HCT116 (cell line): ENCODE measurements around the gene TFPI2. TPM values are rescaled to one million over a fixed set of nuclear protein-coding genes. Genes with fewer than 3 reads are reported as not detected.
A peak's percentile ranks its signal among the peaks of the same experiment; 100 is the strongest.

ENCODE experiments used
- ATAC-seq: fragments of 200-7000 bp; cut with Tn5 transposase; 2 replicates; pipeline ENCODE4 v1.9.1; 2020; ENCODE audit warnings: mild to moderate bottlenecking, moderate library complexity
- BruUV-seq: library from RNA; stranded (reverse); fragments of 400-500 nt; replicated peaks from 2 replicates; lab custom pipeline; 2021; lab: Mats Ljungman, UMichigan
- CTCF ChIA-PET: fragments of 300-600 bp; sonication (Branson Sonifier 250); formaldehyde crosslinking; loops from one replicate; lab custom pipeline; 2021; ENCODE audit warnings: antibody characterized with exemption; lab: Charles Lee
- POLR2A ChIA-PET: fragments of 300-600, 350-600 bp; sonication (Branson Sonifier 250); formaldehyde crosslinking; loops from one replicate; lab custom pipeline; 2021; ENCODE audit warnings: antibody characterized with exemption; lab: Charles Lee
- RAD21 ChIA-PET, 2 experiments: fragments of 300-600 bp; sonication (Branson Sonifier 250); formaldehyde crosslinking; loops; one replicate each; lab custom pipeline; 2023; ENCODE audit warnings: low total read pairs in 2 of 2; ENCODE audit not compliant: uncharacterized antibody in 2 of 2, unreplicated experiment in 2 of 2, low non-redundant PET in 1 of 2; lab: Charles Lee
- DNase-seq: peaks from one replicate; pipeline ENCODE4 v3.0.0-alpha.2; 2010; ENCODE audit warnings: low read depth, low spot score
- H2AFZ ChIP-seq: fragments of 200-600 bp; shearing (Covaris generic), sonication (generic); 2 replicates; pipeline ENCODE4 v1.6.1; 2017; ENCODE audit warnings: low read depth, mixed run types, mixed read lengths, antibody characterized with exemption, low read length; ENCODE audit not compliant: poor library complexity, severe bottlenecking
- H3K27ac ChIP-seq: 2 replicates; pipeline ENCODE4 v1.5.1; 2012; ENCODE audit warnings: low read depth, low read length
- H3K27me3 ChIP-seq: fragments of 200-600 bp; sonication (generic); 2 replicates; pipeline ENCODE4 v1.6.1; 2016; ENCODE audit warnings: mixed run types, low read length, mixed read lengths; ENCODE audit not compliant: insufficient read depth
- H3K36me3 ChIP-seq, 2 experiments: fragments of 200-500 bp in 1 of 2; fragments of 200-600 bp in 1 of 2; sonication (Bioruptor generic) in 1 of 2; sonication (generic) in 1 of 2; 2 replicates each; pipeline versions ENCODE4 v1.5.1 to v1.6.1; 2014 to 2016; ENCODE audit warnings: low read length in 2 of 2, inconsistent platforms in 1 of 2, mixed read lengths in 1 of 2, mixed run types in 1 of 2; ENCODE audit not compliant: insufficient read depth in 2 of 2, control insufficient read depth in 1 of 2
- H3K4me1 ChIP-seq, 2 experiments: fragments of 200-600 bp in 1 of 2; sonication (generic) in 1 of 2; 2 replicates each; pipeline versions ENCODE4 v1.5.1 to v1.6.1; 2012 to 2017; ENCODE audit warnings: low read length in 2 of 2, inconsistent platforms in 1 of 2, mild to moderate bottlenecking in 1 of 2, mixed read lengths in 1 of 2, mixed run types in 1 of 2, moderate library complexity in 1 of 2; ENCODE audit not compliant: insufficient read depth in 2 of 2, control insufficient read depth in 1 of 2
- H3K4me2 ChIP-seq: fragments of 200-600 bp; sonication (generic); 2 replicates; pipeline ENCODE4 v1.6.1; 2017; ENCODE audit warnings: mixed run types, low read length, mixed read lengths
- H3K4me3 ChIP-seq, 2 experiments: fragments of 200-600 bp in 1 of 2; sonication (generic) in 1 of 2; replicated peaks in 1 of 2; 2 replicates each; pipeline ENCODE4 v1.5.1; 2011 to 2016; ENCODE audit warnings: low read length in 2 of 2, control low read depth in 1 of 2, low read depth in 1 of 2, mild to moderate bottlenecking in 1 of 2, mixed read lengths in 1 of 2, mixed run types in 1 of 2
- H3K79me2 ChIP-seq: fragments of 200-600 bp; sonication (generic); 2 replicates; pipeline ENCODE4 v1.6.1; 2017; ENCODE audit warnings: mild to moderate bottlenecking, mixed run types, low read length, moderate library complexity, mixed read lengths; ENCODE audit not compliant: insufficient read depth
- H3K9ac ChIP-seq: fragments of 200-600 bp; sonication (generic); 2 replicates; pipeline ENCODE4 v1.6.1; 2016; ENCODE audit warnings: low read length, mixed read lengths
- H3K9me2 ChIP-seq: fragments of 200-600 bp; sonication (generic), shearing (Covaris generic); 2 replicates; pipeline ENCODE4 v1.6.1; 2017; ENCODE audit warnings: mixed run types, mild to moderate bottlenecking, moderate library complexity; ENCODE audit not compliant: insufficient read depth
- H3K9me3 ChIP-seq, 2 experiments: fragments of 200-500 bp in 1 of 2; fragments of 200-600 bp in 1 of 2; sonication (Bioruptor generic) in 1 of 2; sonication (generic) in 1 of 2; 2 replicates each; pipeline ENCODE4 v1.6.1; 2014 to 2017; ENCODE audit warnings: low read length in 2 of 2, mixed read lengths in 2 of 2, inconsistent platforms in 1 of 2, low read depth in 1 of 2, mild to moderate bottlenecking in 1 of 2, mixed run types in 1 of 2, moderate library complexity in 1 of 2; ENCODE audit not compliant: control insufficient read depth in 1 of 2, insufficient read depth in 1 of 2
- H4K20me1 ChIP-seq: fragments of 200-600 bp; sonication (generic), shearing (Covaris generic); 2 replicates; pipeline ENCODE4 v1.6.1; 2017; ENCODE audit warnings: mixed run types, mild to moderate bottlenecking, moderate library complexity; ENCODE audit not compliant: insufficient read depth
- EGR1 ChIP-seq: IDR thresholded peaks from 2 replicates; pipeline ENCODE4 v1.6.1; 2012; ENCODE audit warnings: low read depth
- FOSL1 ChIP-seq: IDR thresholded peaks from 2 replicates; pipeline ENCODE4 v1.6.1; 2012; ENCODE audit warnings: low read depth
- JUND ChIP-seq: IDR thresholded peaks from 2 replicates; pipeline ENCODE4 v1.6.1; 2012
- POLR2AphosphoS5 ChIP-seq: IDR thresholded peaks from 2 replicates; pipeline ENCODE4 v1.6.1; 2011; ENCODE audit warnings: mild to moderate bottlenecking, low read depth, low read length, moderate library complexity
- SP1 ChIP-seq: IDR thresholded peaks from 2 replicates; pipeline ENCODE4 v1.6.1; 2012; ENCODE audit warnings: low read depth
- TCF7L2 ChIP-seq: IDR thresholded peaks from 2 replicates; pipeline ENCODE4 v1.7.0; 2011; ENCODE audit warnings: borderline replicate concordance, inconsistent platforms; ENCODE audit not compliant: insufficient read depth, insufficient read length; ENCODE audit errors: extremely low read depth
- YY1 ChIP-seq: IDR thresholded peaks from 2 replicates; pipeline ENCODE4 v1.6.1; 2011; ENCODE audit warnings: low read length, low read depth, moderate library complexity, mild to moderate bottlenecking; ENCODE audit not compliant: insufficient replicate concordance; ENCODE audit errors: extremely low read depth
- ZNF274 ChIP-seq: fragments of 200-500 bp; sonication (Bioruptor generic); IDR thresholded peaks from 2 replicates; pipeline ENCODE4 v1.6.1; 2014; ENCODE audit warnings: mild to moderate bottlenecking, low read depth, low read length, inconsistent platforms
- intact Hi-C: fragments of 100-400 bp; cut with micrococcal nuclease; formaldehyde crosslinking; loops from 2 replicates; pipeline ENCODE4 v1.10.0; 2022
- total RNA-seq: library from RNA; stranded (reverse); gene quantifications from one replicate; pipeline ENCODE4 v1.2.1, GENCODE V29; 2021; ENCODE audit not compliant: unreplicated experiment
- TF ChIP-seq, protein P1 (sequence below): IDR thresholded peaks from 2 replicates; pipeline ENCODE4 v1.6.1; 2012
- TF ChIP-seq, protein P2 (sequence below), 3 experiments: fragments of 200-600 bp in 1 of 3; sonication (generic) in 1 of 3; IDR thresholded peaks in 2 of 3; conservative IDR thresholded peaks in 1 of 3; 2 replicates each; pipeline ENCODE4 v1.5.1; 2012 to 2017; ENCODE audit warnings: low read depth in 2 of 3, low read length in 2 of 3, antibody characterized with exemption in 1 of 3, borderline replicate concordance in 1 of 3, control low read depth in 1 of 3, mild to moderate bottlenecking in 1 of 3, mixed read lengths in 1 of 3, mixed run types in 1 of 3, moderate library complexity in 1 of 3; ENCODE audit not compliant: insufficient read depth in 1 of 3
- TF ChIP-seq, protein P3 (sequence below): IDR thresholded peaks from 2 replicates; pipeline ENCODE4 v1.6.1; 2011; ENCODE audit warnings: mild to moderate bottlenecking, low read length, moderate library complexity; ENCODE audit not compliant: insufficient replicate concordance; ENCODE audit errors: extremely low read depth

Gene TFPI2
- total RNA-seq, 1 experiment from 2014 or later, result 0.15 TPM

DNA sequence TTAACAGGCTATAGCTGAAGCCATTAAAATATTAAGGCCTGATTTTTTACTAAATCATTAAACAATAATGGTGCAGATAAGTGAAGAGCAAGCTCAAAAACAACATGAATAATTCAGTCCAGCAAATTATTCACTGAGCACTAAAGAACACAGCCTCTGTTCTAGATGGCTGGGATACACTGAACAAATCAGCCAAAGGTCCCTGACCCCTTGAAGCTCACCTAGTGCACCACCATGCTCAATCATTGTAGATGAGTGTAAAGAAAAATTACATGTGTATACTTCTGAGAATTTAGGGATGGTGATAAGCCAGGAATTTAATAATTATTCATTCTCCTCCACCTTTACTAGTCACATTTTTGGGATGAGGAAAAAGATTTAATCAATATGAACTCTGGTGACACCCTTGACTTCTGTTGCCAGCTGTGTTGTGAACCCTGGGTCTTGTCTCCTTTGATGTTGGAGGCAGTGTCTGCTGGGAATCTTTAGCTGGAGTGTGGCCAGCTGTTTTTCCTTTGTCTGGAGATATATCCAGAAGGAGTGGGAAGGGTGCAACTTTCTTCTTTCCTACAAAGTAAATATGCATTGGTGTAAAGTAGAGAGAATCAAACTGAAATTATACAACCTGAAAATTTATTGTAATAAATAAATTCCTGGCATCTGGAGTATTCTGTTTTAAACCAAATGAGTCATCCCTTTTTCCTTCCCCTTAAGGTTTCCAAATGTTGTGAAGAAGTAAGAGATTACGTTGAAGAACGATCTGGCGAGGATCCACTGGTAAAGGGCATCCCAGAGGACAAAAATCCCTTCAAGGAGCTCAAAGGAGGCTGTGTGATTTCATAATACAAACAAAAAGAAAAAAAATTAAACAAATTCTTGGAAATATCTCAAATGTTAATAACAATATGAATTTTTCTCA, 19.8 kb upstream of the TFPI2 start:
- H2AFZ ChIP-seq, result no peak overlapping the region
- H3K4me1 ChIP-seq, result peaks cover 15 to 21% of the 10 kb centered on the region in 2 experiments; a peak in 3 of 4 replicates
- H3K9ac ChIP-seq, result no peak overlapping the region
- H3K36me3 ChIP-seq, result no peaks in the 10 kb centered on the region
- no peaks in the 10 kb centered on the region for H3K9me2 ChIP-seq
- TF ChIP-seq FOSL1 (peak; percentile 19; the same call in 1 of the 2 replicates), TCF7L2 (peak; percentile 62), JUND (peak; percentile 30; the same call in 1 of the 2 replicates)
- TF ChIP-seq, protein P1, sequence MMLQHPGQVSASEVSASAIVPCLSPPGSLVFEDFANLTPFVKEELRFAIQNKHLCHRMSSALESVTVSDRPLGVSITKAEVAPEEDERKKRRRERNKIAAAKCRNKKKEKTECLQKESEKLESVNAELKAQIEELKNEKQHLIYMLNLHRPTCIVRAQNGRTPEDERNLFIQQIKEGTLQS, result no peak
- no peaks in the 10 kb centered on the region for H3K9me3 ChIP-seq
- ChIA-PET RAD21 (no interaction called here), CTCF (interaction anchor here (0.7 kb wide), 1 partner anchor 527 kb away, joined by 3 read pairs; no protein-coding TSS in a partner anchor), POLR2A (no interaction called here)
- no peaks in the 10 kb centered on the region for H3K79me2 ChIP-seq
- H3K4me3 ChIP-seq, result no peak overlapping the region
- no peak overlapping the region for H3K27ac ChIP-seq
- BruUV-seq, result no TSS peak
- H4K20me1 ChIP-seq, result no peaks in the 10 kb centered on the region
- no peaks in the 10 kb centered on the region for H3K27me3 ChIP-seq
- intact Hi-C loops, result no loop called here
- ATAC-seq, result no peak
- no peak for DNase-seq
- H3K4me2 ChIP-seq, result peak overlapping the region; percentile 45

DNA sequence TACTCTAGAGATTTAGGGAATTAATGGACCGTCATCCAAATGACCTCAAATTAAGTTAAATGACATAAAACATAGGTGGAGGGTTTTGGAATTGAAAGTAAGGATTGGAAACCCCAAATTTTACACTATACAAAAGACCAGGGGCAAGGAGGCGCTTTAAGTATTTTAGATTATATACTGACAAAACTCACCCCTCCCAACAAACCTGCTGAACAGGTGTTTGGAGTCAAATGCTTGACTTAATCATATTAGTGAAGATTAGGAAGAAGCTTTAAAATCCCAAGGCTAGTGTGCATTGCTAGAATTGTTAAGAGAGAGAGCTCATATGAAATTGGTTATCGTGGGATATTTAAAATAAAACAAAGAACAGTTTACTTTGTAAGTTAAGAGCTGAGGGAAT, 15.7 kb upstream of the TFPI2 start, which contains the start of gene GNGT1:
Gene GNGT1, plus strand, starts transcription at position 301 of the 400 bp plus-strand sequence. CDS start 180 bp downstream, outside the sequence.
- H3K4me1 ChIP-seq, result peaks cover 5 to 8% of the 10 kb centered on the region in 2 experiments; a peak in 2 of 4 replicates
- H4K20me1 ChIP-seq, result no peaks in the 10 kb centered on the region
- no peaks in the 10 kb centered on the region for H3K27me3 ChIP-seq
- no peak for ATAC-seq
- ChIA-PET RAD21 (no interaction called here), CTCF (no interaction called here), POLR2A (no interaction called here)
- no peak within 1 kb of the TSS for H3K4me2 ChIP-seq
- H2AFZ ChIP-seq, result no peak within 1 kb of the TSS
- DNase-seq, result no peak
- H3K9me3 ChIP-seq, result no peaks in the 10 kb centered on the region
- TF ChIP-seq EGR1, result no peak
- no peak for TF ChIP-seq SP1
- TF ChIP-seq POLR2AphosphoS5, result no peak
- TF ChIP-seq ZNF274, result no peak
- TF ChIP-seq, protein P2, sequence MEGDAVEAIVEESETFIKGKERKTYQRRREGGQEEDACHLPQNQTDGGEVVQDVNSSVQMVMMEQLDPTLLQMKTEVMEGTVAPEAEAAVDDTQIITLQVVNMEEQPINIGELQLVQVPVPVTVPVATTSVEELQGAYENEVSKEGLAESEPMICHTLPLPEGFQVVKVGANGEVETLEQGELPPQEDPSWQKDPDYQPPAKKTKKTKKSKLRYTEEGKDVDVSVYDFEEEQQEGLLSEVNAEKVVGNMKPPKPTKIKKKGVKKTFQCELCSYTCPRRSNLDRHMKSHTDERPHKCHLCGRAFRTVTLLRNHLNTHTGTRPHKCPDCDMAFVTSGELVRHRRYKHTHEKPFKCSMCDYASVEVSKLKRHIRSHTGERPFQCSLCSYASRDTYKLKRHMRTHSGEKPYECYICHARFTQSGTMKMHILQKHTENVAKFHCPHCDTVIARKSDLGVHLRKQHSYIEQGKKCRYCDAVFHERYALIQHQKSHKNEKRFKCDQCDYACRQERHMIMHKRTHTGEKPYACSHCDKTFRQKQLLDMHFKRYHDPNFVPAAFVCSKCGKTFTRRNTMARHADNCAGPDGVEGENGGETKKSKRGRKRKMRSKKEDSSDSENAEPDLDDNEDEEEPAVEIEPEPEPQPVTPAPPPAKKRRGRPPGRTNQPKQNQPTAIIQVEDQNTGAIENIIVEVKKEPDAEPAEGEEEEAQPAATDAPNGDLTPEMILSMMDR (IDR thresholded peaks at IDR 0.05 in 2 of 3, conservative IDR thresholded peaks at IDR 0.05 in 1 of 3; ENCODE audit: borderline replicate concordance in 1 of 3, insufficient read depth in 1 of 3, low read depth in 2 of 3, low read length in 2 of 3), result no peak
- no peak for TF ChIP-seq YY1
- TF ChIP-seq, protein P3, sequence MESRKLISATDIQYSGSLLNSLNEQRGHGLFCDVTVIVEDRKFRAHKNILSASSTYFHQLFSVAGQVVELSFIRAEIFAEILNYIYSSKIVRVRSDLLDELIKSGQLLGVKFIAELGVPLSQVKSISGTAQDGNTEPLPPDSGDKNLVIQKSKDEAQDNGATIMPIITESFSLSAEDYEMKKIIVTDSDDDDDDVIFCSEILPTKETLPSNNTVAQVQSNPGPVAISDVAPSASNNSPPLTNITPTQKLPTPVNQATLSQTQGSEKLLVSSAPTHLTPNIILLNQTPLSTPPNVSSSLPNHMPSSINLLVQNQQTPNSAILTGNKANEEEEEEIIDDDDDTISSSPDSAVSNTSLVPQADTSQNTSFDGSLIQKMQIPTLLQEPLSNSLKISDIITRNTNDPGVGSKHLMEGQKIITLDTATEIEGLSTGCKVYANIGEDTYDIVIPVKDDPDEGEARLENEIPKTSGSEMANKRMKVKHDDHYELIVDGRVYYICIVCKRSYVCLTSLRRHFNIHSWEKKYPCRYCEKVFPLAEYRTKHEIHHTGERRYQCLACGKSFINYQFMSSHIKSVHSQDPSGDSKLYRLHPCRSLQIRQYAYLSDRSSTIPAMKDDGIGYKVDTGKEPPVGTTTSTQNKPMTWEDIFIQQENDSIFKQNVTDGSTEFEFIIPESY, result no peak
- H3K27ac ChIP-seq, result no peak within 1 kb of the TSS
- intact Hi-C loops, result no loop called here
- no peaks in the 10 kb centered on the region for H3K79me2 ChIP-seq
- BruUV-seq, result no TSS peak
- H3K4me3 ChIP-seq, result no peak within 1 kb of the TSS
- no peaks in the 10 kb centered on the region for H3K36me3 ChIP-seq
- no peak within 1 kb of the TSS for H3K9ac ChIP-seq
- no peaks in the 10 kb centered on the region for H3K9me2 ChIP-seq
